ENCODE measurements around the gene OLFM1.

The OLFM1 gene

DNA sequence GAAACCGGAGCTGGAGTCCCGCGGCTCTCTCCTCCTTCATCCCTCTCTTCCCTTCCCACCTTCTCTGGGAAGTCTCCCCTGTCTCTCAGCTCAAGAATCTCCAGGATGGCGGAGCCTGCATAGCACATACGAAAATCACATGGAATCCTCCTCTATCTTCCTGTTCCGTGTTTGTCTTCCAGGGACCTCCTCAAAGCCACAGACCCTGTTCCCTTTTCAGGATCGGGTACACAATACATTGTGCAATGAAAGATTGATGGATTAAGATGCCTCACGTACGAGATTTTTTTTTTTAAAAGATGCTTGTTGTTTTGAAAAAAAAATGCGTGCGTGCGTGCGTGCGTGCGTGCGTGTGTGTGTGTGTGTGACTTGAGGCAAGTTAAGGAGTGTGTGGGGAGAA is 46.6 kb upstream of the OLFM1 start:
- Histone ChIP-seq H3K4me1 (ENCODE audit: insufficient read depth, poor library complexity, severe bottlenecking) (no peaks in the 10 kb centered on the region), H3K9me3 (ENCODE audit: severe bottlenecking) (no peaks in the 10 kb centered on the region), H3K36me3 (ENCODE audit: low read depth) (no peaks in the 10 kb centered on the region), H3K27me3 (ENCODE audit: insufficient read depth, poor library complexity, severe bottlenecking) (peaks cover 56% of the 10 kb centered on the region), H3K4me3 (ENCODE audit: severe bottlenecking) (no peak overlapping the region), H3K27ac (ENCODE audit: poor library complexity, severe bottlenecking) (no peak overlapping the region)
- TF ChIP-seq, protein P1, sequence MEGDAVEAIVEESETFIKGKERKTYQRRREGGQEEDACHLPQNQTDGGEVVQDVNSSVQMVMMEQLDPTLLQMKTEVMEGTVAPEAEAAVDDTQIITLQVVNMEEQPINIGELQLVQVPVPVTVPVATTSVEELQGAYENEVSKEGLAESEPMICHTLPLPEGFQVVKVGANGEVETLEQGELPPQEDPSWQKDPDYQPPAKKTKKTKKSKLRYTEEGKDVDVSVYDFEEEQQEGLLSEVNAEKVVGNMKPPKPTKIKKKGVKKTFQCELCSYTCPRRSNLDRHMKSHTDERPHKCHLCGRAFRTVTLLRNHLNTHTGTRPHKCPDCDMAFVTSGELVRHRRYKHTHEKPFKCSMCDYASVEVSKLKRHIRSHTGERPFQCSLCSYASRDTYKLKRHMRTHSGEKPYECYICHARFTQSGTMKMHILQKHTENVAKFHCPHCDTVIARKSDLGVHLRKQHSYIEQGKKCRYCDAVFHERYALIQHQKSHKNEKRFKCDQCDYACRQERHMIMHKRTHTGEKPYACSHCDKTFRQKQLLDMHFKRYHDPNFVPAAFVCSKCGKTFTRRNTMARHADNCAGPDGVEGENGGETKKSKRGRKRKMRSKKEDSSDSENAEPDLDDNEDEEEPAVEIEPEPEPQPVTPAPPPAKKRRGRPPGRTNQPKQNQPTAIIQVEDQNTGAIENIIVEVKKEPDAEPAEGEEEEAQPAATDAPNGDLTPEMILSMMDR (IDR thresholded peaks at IDR 0.05; ENCODE audit: poor library complexity, severe bottlenecking) = no peak
- DNase-seq (ENCODE audit: low spot score) (no peak), ATAC-seq (ENCODE audit: low read depth) (no peak)

DNA sequence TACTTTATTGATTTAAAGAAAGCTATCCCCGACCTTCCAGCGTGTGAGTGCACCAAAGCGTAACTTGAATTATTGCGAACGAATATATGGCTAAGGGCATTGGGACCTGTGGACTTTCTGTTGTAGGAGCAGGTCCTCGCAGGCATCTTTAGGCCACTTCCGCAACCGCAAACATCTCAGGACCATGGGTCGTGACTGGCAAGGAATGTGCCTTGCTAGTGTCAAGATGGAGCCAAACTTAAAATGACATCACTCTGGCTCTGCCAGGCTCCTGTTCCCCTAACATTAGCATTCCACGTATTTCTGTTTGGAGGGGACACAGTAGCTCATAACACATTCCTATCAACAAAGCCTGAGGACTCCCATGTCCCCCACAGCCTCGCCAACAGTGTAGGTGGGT is 44.1 kb upstream of the OLFM1 start:
- H3K4me1 ChIP-seq (ENCODE audit: insufficient read depth, poor library complexity, severe bottlenecking) = no peaks in the 10 kb centered on the region
- H3K27me3 ChIP-seq (ENCODE audit: insufficient read depth, poor library complexity, severe bottlenecking) = peaks cover 59% of the 10 kb centered on the region
- TF ChIP-seq, protein P1 (IDR thresholded peaks at IDR 0.05; ENCODE audit: poor library complexity, severe bottlenecking) = no peak

DNA sequence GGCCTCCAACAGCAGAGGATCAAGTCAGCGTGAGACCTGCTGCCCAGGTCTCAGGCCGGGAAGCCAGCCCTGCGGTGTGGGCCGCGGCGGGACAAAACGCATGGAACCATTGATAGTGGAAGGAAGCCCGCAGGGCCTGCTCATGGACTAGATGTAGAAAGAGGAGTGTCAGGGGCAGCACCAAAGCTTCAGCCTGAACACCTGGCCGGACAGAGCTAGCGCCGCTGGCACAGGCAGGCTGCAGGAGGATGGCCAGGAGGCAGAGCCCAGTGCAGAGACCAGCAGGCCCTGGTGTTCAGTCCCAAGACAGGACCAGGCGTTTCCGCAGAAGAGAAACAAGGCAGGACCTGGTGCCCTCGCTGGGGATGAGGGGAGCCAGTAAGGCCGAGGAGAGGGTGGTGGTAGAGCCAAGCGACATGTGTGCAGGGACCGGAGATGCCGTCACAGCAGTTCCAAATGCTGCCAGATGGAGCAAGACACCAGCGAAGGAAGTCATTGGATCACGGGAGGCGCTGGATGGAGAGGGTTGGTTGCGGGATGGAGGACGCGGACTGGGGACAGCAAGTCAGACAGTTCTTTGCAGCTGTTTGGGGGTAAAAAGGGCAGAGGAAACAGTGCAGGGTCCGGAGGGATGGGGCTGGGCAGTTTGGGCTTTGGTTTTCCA is 42.1 kb upstream of the OLFM1 start:
- TF ChIP-seq, protein P1 (IDR thresholded peaks at IDR 0.05; ENCODE audit: poor library complexity, severe bottlenecking) = no peak
- no peak for DNase-seq (ENCODE audit: low spot score)
- H3K4me3 ChIP-seq (ENCODE audit: severe bottlenecking) = no peak overlapping the region
- no peak for ATAC-seq (ENCODE audit: low read depth)
- no peaks in the 10 kb centered on the region for H3K9me3 ChIP-seq (ENCODE audit: severe bottlenecking)
- no peak overlapping the region for H3K27ac ChIP-seq (ENCODE audit: poor library complexity, severe bottlenecking)
- no peaks in the 10 kb centered on the region for H3K4me1 ChIP-seq (ENCODE audit: insufficient read depth, poor library complexity, severe bottlenecking)
- H3K27me3 ChIP-seq (ENCODE audit: insufficient read depth, poor library complexity, severe bottlenecking) = peaks cover 43% of the 10 kb centered on the region
- H3K36me3 ChIP-seq (ENCODE audit: low read depth) = no peaks in the 10 kb centered on the region

More for the DNA sequence above, 44.1 kb upstream of the OLFM1 start:
- Histone ChIP-seq H3K36me3 (ENCODE audit: low read depth) (no peaks in the 10 kb centered on the region), H3K27ac (ENCODE audit: poor library complexity, severe bottlenecking) (no peak overlapping the region), H3K4me3 (ENCODE audit: severe bottlenecking) (no peak overlapping the region), H3K9me3 (ENCODE audit: severe bottlenecking) (no peaks in the 10 kb centered on the region)
- ATAC-seq (ENCODE audit: low read depth) (no peak), DNase-seq (ENCODE audit: low spot score) (no peak)

- no peak for ATAC-seq (ENCODE audit: low read depth)
- Histone ChIP-seq H3K4me3 (ENCODE audit: severe bottlenecking) (no peak overlapping the region), H3K4me1 (ENCODE audit: insufficient read depth, poor library complexity, severe bottlenecking) (no peaks in the 10 kb centered on the region), H3K9me3 (ENCODE audit: severe bottlenecking) (no peaks in the 10 kb centered on the region), H3K36me3 (ENCODE audit: low read depth) (no peaks in the 10 kb centered on the region), H3K27ac (ENCODE audit: poor library complexity, severe bottlenecking) (no peak overlapping the region), H3K27me3 (ENCODE audit: insufficient read depth, poor library complexity, severe bottlenecking) (peaks cover 35% of the 10 kb centered on the region)
- TF ChIP-seq, protein P1 (IDR thresholded peaks at IDR 0.05; ENCODE audit: poor library complexity, severe bottlenecking) = no peak
- DNase-seq (ENCODE audit: low spot score) = no peak
These were observed 41.3 kb upstream of the OLFM1 start for GRCh38 chr9:135045928-135046738.

Data from RWPE2 (cell line).